Omental fat pad (tissue), 4 donors: ENCODE results near the gene TMEM175. TPM values are rescaled to one million over a fixed set of nuclear protein-coding genes. Genes with fewer than 3 reads are reported as not detected.

Source experiments
- ATAC-seq: fragments of 150-250 bp; one replicate; pipeline ENCODE4 v1.9.1; 2016; ENCODE audit warnings: mild to moderate bottlenecking, moderate library complexity; ENCODE audit not compliant: low FRiP score
- DNase-seq: peaks from one replicate; pipeline ENCODE4 v3.0.0-alpha.2; 2019; ENCODE audit warnings: low spot score
- total RNA-seq, 4 donors: library from RNA; depleted of rRNA; stranded (reverse); fragments of >200 nt; gene quantifications; one replicate each; pipeline ENCODE4 v1.1.0, GENCODE V29; 2016
- TF ChIP-seq, protein P1 (sequence below), 3 donors: fragments of 450-650 bp; IDR thresholded peaks; one replicate each; pipeline ENCODE4 v1.5.1; 2016 to 2017; ENCODE audit warnings: antibody characterized with exemption in 3 of 3, mild to moderate bottlenecking in 3 of 3, moderate library complexity in 2 of 3

Gene TMEM175
- total RNA-seq, 4 donors from 2014 or later: 21.9 to 35.3 (median 23.1) TPM

- ATAC-seq (no peak), DNase-seq (no peak)
- TF ChIP-seq, protein P1, sequence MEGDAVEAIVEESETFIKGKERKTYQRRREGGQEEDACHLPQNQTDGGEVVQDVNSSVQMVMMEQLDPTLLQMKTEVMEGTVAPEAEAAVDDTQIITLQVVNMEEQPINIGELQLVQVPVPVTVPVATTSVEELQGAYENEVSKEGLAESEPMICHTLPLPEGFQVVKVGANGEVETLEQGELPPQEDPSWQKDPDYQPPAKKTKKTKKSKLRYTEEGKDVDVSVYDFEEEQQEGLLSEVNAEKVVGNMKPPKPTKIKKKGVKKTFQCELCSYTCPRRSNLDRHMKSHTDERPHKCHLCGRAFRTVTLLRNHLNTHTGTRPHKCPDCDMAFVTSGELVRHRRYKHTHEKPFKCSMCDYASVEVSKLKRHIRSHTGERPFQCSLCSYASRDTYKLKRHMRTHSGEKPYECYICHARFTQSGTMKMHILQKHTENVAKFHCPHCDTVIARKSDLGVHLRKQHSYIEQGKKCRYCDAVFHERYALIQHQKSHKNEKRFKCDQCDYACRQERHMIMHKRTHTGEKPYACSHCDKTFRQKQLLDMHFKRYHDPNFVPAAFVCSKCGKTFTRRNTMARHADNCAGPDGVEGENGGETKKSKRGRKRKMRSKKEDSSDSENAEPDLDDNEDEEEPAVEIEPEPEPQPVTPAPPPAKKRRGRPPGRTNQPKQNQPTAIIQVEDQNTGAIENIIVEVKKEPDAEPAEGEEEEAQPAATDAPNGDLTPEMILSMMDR (IDR thresholded peaks at IDR 0.05): no peak
Observed at GRCh38 chr4:999882-1000425, 67.7 kb downstream of the TMEM175 start.

DNA sequence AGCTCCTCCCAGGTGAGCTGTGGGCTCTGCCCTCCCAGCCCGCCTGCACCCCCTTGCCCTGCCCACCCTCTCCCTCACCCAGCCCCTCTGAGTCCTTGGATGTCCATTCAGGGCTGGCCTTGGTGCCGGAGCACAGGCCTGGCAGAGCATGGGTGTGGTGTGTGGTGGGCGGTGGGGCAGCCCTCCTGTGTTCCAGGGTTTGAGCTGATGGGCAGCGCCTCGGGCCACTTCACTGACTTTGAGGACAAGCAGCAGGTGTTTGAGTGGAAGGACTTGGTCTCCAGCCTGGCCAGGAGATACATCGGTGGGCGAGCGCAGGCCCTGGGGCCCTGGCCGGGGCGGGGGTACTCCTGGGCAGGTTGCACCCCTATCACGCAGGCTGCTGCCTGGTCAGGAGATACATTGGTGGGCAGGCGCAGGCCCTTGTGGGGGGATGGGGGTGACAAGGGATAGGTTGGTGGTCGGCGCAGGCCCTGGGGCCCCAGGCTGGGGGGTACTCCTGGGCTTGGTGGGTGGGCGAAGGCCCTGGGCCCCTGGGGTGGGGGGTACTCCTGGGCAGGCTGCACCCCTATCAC lies 68.5 kb downstream of the TMEM175 start:
- TF ChIP-seq, protein P1 (IDR thresholded peaks at IDR 0.05): no peak
- ATAC-seq (no peak), DNase-seq (no peak)

- no peak for DNase-seq
- TF ChIP-seq, protein P1 (IDR thresholded peaks at IDR 0.05): no peak
- ATAC-seq: no peak
Observed at GRCh38 chr4:1001561-1002130, 69.4 kb downstream of the TMEM175 start.

GRCh38 chr4:1002131-1002630 lies 69.9 kb downstream of the TMEM175 start:
- ATAC-seq (no peak), DNase-seq (no peak)
- TF ChIP-seq, protein P1 (IDR thresholded peaks at IDR 0.05): no peak

DNA sequence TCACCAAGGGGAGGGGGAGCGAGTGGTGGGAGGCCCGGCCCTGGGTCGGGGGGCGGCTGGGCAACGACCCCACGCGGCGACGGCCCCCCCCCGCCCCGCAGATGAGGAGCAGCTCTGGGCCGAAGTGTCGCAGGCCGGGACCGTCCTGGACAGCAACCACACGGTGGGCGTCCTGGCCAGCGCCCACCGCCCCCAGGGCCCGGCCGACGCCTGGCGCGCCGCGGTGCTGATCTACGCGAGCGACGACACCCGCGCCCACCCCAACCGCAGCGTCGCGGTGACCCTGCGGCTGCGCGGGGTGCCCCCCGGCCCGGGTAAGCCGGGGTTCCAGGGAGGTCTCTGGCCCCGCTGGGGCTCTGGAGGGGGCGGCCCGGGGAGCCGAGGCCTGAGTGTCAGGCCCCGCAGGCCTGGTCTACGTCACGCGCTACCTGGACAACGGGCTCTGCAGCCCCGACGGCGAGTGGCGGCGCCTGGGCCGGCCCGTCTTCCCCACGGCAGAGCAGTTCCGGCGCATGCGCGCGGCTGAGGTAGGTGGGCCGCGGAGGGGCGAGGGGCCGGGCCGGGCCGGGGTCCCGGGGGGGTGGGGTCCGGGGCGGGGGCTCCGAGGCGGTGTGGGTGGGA lies 70.5 kb downstream of the TMEM175 start:
- DNase-seq (no peak), ATAC-seq (no peak)
- TF ChIP-seq, protein P1 (IDR thresholded peaks at IDR 0.05): no peak

GRCh38 chr4:1003271-1004070 lies 71.2 kb downstream of the TMEM175 start:
- no peak for ATAC-seq
- DNase-seq: no peak
- TF ChIP-seq, protein P1 (IDR thresholded peaks at IDR 0.05): no peak
